Measurements from ENCODE around the gene GNG13. TPM values are rescaled to one million over a fixed set of nuclear protein-coding genes. Genes with fewer than 3 reads are reported as not detected.

Gene GNG13
- total RNA-seq, 4 donors from 2014 or later, result not detected

- no peak for ATAC-seq
- no CpG with 5 or more reads among the region's 7 CpGs for WGBS, 2 donors (ENCODE audit: low coverage in 1 of 2)
- Histone ChIP-seq H3K36me3 (no peaks in the 10 kb centered on the region), H3K27ac (no peak overlapping the region), H3K4me1 (peaks cover 0 to 13% (median 0%) of the 10 kb centered on the region in 3 donors), H3K9me3 (no peaks in the 10 kb centered on the region), H3K27me3 (peaks cover 81% of the 10 kb centered on the region), H3K4me3 (no peak overlapping the region)
- TF ChIP-seq POLR2A (IDR thresholded peaks at IDR 0.05) (no peak), CTCF (IDR thresholded peaks at IDR 0.05) (no peak), POLR2AphosphoS5 (IDR thresholded peaks at IDR 0.05) (no peak)
Measured at GRCh38 chr16:802461-802860, 1.9 kb upstream of the GNG13 start.

DNA sequence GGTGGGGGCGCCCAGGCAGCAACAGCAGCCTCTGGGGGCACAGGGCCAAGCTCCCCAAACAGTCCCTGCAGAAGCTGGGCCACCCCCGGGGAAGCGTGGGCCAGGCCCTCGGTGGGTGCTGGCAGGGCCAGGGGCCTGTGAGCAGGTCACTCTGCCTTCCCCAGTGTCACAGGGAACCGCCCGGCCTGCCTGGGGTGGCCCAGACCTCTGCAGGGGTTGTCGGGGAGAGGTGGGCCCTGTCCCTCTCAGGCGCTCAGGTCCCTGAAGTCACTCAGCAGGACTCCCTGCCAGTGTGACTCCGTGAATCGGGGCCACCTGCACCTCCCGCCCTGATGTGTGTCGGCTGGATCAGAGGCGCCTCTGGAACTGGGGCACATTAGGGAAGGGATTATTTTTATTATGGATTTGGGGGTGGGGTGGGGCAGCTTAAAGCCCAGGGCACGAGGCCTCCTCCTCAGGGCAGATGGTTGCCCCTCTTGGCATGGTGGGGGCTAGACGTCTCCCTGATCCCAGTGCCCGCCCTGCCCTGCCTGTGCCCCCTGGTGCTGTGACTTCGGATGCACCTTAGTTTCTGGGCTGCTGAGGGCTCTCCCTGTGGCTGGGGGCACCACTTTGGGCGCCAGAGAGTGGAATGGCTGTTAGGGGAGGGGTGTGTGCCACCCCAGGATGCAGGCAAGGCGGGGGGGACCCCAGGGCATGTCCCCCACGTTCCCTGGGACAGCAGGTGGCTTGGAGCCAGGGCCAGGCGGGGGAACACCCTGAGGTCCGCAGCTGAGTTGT lies 1.2 kb upstream of the GNG13 start:
- Histone ChIP-seq H3K27me3 (peaks cover 88% of the 10 kb centered on the region), H3K4me3 (no peak overlapping the region), H3K4me1 (peaks cover 0 to 11% (median 0%) of the 10 kb centered on the region in 3 donors), H3K9me3 (no peaks in the 10 kb centered on the region), H3K27ac (no peak overlapping the region), H3K36me3 (no peaks in the 10 kb centered on the region)
- no peak for ATAC-seq
- 20% methylated on average over 2 of the region's 22 CpGs; no CpG with 5 or more reads in 1 of the 2 donors for WGBS, 2 donors (ENCODE audit: low coverage in 1 of 2)
- TF ChIP-seq POLR2A (IDR thresholded peaks at IDR 0.05), result no peak
- TF ChIP-seq POLR2AphosphoS5 (IDR thresholded peaks at IDR 0.05), result no peak
- TF ChIP-seq EP300 (IDR thresholded peaks at IDR 0.05), result no peak
- TF ChIP-seq CTCF (IDR thresholded peaks at IDR 0.05), result no peak

DNA sequence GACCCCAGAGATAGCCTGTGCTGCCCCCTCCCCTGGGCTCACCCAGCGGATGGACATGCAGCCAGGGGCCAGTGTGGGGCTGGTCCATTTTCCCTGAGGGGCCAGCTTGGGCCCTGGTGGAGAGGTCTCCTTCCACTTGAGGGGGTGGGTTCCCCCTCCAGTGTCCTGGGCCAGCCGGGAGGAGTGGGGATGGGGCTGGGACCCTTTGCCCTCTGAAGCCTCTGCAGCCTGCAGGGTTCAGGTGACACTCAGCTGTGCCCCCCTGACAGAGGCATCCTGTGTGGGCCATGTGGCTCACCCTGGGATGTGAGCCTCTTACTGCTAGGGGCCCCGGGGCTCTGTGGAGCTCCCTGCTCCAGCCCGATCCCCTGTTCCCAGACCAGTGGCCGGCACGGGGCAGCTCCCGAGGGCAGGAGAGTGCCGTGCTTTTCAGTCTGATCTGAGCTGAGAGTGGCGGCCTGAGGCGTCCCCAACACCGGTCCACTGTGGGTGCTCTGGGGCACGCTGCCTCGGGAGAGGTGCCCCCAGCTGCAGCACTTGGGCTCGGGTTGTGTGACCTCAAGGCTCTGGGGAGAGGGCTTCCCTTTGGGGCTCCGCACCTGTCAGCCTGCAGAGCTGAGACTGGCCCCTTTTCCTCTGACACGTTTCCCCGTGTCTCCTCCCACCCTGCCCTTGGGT lies 439 bp upstream of the GNG13 start:
- Histone ChIP-seq H3K36me3 (no peaks in the 10 kb centered on the region), H3K27me3 (peaks cover 96% of the 10 kb centered on the region), H3K4me1 (peaks cover 0 to 3% (median 0%) of the 10 kb centered on the region in 3 donors), H3K4me3 (no peak overlapping the region), H3K27ac (no peak overlapping the region), H3K9me3 (no peaks in the 10 kb centered on the region)
- no peak for ATAC-seq
- 0% methylated on average over 2 of the region's 17 CpGs; no CpG with 5 or more reads in 1 of the 2 donors for WGBS, 2 donors (ENCODE audit: low coverage in 1 of 2)
- TF ChIP-seq EP300 (IDR thresholded peaks at IDR 0.05) (no peak), POLR2A (IDR thresholded peaks at IDR 0.05) (no peak), CTCF (IDR thresholded peaks at IDR 0.05) (no peak), POLR2AphosphoS5 (IDR thresholded peaks at IDR 0.05) (no peak)

- H3K36me3 ChIP-seq, result no peaks in the 10 kb centered on the region
- TF ChIP-seq EP300 (IDR thresholded peaks at IDR 0.05), result no peak
- TF ChIP-seq CTCF (IDR thresholded peaks at IDR 0.05), result no peak
- TF ChIP-seq POLR2AphosphoS5 (IDR thresholded peaks at IDR 0.05), result no peak
- TF ChIP-seq POLR2A (IDR thresholded peaks at IDR 0.05), result no peak
- no peaks in the 10 kb centered on the region for H3K9me3 ChIP-seq
- 62 to 80% methylated on average over 1 to 9 of the region's 22 CpGs for WGBS, 2 donors (ENCODE audit: low coverage in 1 of 2)
- ATAC-seq, result no peak
- no peaks in the 10 kb centered on the region for H3K4me1 ChIP-seq
- H3K27me3 ChIP-seq, result peaks cover 87% of the 10 kb centered on the region
- no peak overlapping the region for H3K27ac ChIP-seq
- H3K4me3 ChIP-seq, result no peak overlapping the region
Measured at GRCh38 chr16:799111-799947, 1.2 kb downstream of the GNG13 start.

Measured in gastroesophageal sphincter (tissue), 4 donors.